Measurements from ENCODE around the gene PALLD.
"Not testable (repeated sequence)": the region's sequence is repeated elsewhere in the genome, so short reads cannot be mapped to it uniquely, and the experiment has no call there.

- not testable (repeated sequence) for TF ChIP-seq MAX (IDR thresholded peaks at IDR 0.05); RAD21 (IDR thresholded peaks at IDR 0.05 in 1 of 2, conservative IDR thresholded peaks at IDR 0.05 in 1 of 2; ENCODE audit: low read depth in 2 of 2, low read length in 2 of 2); POLR2A (IDR thresholded peaks at IDR 0.05; ENCODE audit: control extremely low read depth in 1 of 2, low read depth in 2 of 2, low read length in 2 of 2); SUZ12 (IDR thresholded peaks at IDR 0.05; ENCODE audit: low read length); CTCF (IDR thresholded peaks at IDR 0.05; ENCODE audit: control extremely low read depth in 1 of 3, insufficient read depth in 1 of 3, low read depth in 1 of 3, low read length in 3 of 3); ZNF274 (IDR thresholded peaks at IDR 0.05; ENCODE audit: borderline replicate concordance, extremely low read depth, low read length); CEBPB (IDR thresholded peaks at IDR 0.05; ENCODE audit: low read depth, low read length); E2F6 (IDR thresholded peaks at IDR 0.05)
Observed at GRCh38 chr4:168702581-168703087, 205.8 kb downstream of the PALLD start.

Measured in H1 (cell line).